HEK293 (cell line): Measurements from ENCODE around the gene KCNC1.

ENCODE experiments used
- BCL11A ChIP-seq: fragments of 450-650 bp; formaldehyde crosslinking; IDR thresholded peaks from 2 replicates; pipeline ENCODE4 v1.5.1; 2016; ENCODE audit warnings: low read depth, missing biosample characterization, missing genetic modification characterization
- YY1 ChIP-seq: fragments of 450-650 bp; formaldehyde crosslinking; IDR thresholded peaks from 2 replicates; pipeline ENCODE4 v1.5.1; 2018; ENCODE audit warnings: missing biosample characterization, missing genetic modification characterization
- ZBTB1 ChIP-seq: fragments of 450-650 bp; formaldehyde crosslinking; IDR thresholded peaks from 2 replicates; pipeline ENCODE4 v1.5.1; 2016; ENCODE audit warnings: missing biosample characterization, missing genetic modification characterization
- ZBTB20 ChIP-seq: fragments of 450-650 bp; formaldehyde crosslinking; IDR thresholded peaks from 2 replicates; pipeline ENCODE4 v1.5.1; 2016; ENCODE audit warnings: missing biosample characterization, missing genetic modification characterization
- ZIC2 ChIP-seq: fragments of 450-650 bp; formaldehyde crosslinking; IDR thresholded peaks from 2 replicates; pipeline ENCODE4 v1.5.1; 2016; ENCODE audit warnings: missing biosample characterization, missing genetic modification characterization
- ZNF548 ChIP-seq: fragments of 450-650 bp; formaldehyde crosslinking; IDR thresholded peaks from 2 replicates; pipeline ENCODE4 v1.5.1; 2016; ENCODE audit warnings: missing biosample characterization, missing genetic modification characterization
- ZNF558 ChIP-seq: fragments of 450-650 bp; formaldehyde crosslinking; IDR thresholded peaks from 2 replicates; pipeline ENCODE4 v1.5.1; 2016; ENCODE audit warnings: missing biosample characterization, missing genetic modification characterization
- TF ChIP-seq, protein P1 (sequence below): fragments of 450-650 bp; formaldehyde crosslinking; IDR thresholded peaks from 2 replicates; pipeline ENCODE4 v1.5.1; 2016; ENCODE audit warnings: missing biosample characterization, missing genetic modification characterization
- TF ChIP-seq, protein P2 (sequence below): fragments of 450-650 bp; formaldehyde crosslinking; IDR thresholded peaks from 2 replicates; pipeline ENCODE4 v1.5.1; 2016; ENCODE audit warnings: missing biosample characterization, missing genetic modification characterization
- TF ChIP-seq, protein P3 (sequence below): fragments of 450-650 bp; formaldehyde crosslinking; IDR thresholded peaks from 2 replicates; pipeline ENCODE4 v1.5.1; 2016; ENCODE audit warnings: missing biosample characterization, missing genetic modification characterization, borderline replicate concordance
- TF ChIP-seq, protein P4 (sequence below): fragments of 450-650 bp; formaldehyde crosslinking; optimal IDR thresholded peaks from 2 replicates; pipeline ENCODE3; 2016; ENCODE audit warnings: missing biosample characterization, mild to moderate bottlenecking, missing genetic modification characterization

GRCh38 chr11:17803754-17804334 lies 69.3 kb downstream of the KCNC1 start:
- TF ChIP-seq ZNF558 (tag by site-specific recombination) (no peak), ZBTB1 (tag by site-specific recombination) (no peak), BCL11A (no peak), ZNF548 (tag by site-specific recombination) (no peak), ZIC2 (no peak), YY1 (no peak), ZBTB20 (tag by site-specific recombination) (no peak)
- TF ChIP-seq, protein P1, sequence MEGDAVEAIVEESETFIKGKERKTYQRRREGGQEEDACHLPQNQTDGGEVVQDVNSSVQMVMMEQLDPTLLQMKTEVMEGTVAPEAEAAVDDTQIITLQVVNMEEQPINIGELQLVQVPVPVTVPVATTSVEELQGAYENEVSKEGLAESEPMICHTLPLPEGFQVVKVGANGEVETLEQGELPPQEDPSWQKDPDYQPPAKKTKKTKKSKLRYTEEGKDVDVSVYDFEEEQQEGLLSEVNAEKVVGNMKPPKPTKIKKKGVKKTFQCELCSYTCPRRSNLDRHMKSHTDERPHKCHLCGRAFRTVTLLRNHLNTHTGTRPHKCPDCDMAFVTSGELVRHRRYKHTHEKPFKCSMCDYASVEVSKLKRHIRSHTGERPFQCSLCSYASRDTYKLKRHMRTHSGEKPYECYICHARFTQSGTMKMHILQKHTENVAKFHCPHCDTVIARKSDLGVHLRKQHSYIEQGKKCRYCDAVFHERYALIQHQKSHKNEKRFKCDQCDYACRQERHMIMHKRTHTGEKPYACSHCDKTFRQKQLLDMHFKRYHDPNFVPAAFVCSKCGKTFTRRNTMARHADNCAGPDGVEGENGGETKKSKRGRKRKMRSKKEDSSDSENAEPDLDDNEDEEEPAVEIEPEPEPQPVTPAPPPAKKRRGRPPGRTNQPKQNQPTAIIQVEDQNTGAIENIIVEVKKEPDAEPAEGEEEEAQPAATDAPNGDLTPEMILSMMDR (tag by site-specific recombination): no peak
- TF ChIP-seq, protein P2, sequence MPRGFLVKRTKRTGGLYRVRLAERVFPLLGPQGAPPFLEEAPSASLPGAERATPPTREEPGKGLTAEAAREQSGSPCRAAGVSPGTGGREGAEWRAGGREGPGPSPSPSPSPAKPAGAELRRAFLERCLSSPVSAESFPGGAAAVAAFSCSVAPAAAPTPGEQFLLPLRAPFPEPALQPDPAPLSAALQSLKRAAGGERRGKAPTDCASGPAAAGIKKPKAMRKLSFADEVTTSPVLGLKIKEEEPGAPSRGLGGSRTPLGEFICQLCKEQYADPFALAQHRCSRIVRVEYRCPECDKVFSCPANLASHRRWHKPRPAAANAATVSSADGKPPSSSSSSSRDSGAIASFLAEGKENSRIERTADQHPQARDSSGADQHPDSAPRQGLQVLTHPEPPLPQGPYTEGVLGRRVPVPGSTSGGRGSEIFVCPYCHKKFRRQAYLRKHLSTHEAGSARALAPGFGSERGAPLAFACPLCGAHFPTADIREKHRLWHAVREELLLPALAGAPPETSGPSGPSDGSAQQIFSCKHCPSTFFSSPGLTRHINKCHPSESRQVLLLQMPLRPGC (tag by site-specific recombination): no peak
- TF ChIP-seq, protein P3, sequence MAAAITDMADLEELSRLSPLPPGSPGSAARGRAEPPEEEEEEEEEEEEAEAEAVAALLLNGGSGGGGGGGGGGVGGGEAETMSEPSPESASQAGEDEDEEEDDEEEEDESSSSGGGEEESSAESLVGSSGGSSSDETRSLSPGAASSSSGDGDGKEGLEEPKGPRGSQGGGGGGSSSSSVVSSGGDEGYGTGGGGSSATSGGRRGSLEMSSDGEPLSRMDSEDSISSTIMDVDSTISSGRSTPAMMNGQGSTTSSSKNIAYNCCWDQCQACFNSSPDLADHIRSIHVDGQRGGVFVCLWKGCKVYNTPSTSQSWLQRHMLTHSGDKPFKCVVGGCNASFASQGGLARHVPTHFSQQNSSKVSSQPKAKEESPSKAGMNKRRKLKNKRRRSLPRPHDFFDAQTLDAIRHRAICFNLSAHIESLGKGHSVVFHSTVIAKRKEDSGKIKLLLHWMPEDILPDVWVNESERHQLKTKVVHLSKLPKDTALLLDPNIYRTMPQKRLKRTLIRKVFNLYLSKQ (tag by site-specific recombination): no peak
- TF ChIP-seq, protein P4, sequence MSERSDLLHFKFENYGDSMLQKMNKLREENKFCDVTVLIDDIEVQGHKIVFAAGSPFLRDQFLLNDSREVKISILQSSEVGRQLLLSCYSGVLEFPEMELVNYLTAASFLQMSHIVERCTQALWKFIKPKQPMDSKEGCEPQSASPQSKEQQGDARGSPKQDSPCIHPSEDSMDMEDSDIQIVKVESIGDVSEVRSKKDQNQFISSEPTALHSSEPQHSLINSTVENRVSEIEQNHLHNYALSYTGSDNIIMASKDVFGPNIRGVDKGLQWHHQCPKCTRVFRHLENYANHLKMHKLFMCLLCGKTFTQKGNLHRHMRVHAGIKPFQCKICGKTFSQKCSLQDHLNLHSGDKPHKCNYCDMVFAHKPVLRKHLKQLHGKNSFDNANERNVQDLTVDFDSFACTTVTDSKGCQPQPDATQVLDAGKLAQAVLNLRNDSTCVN (tag by site-specific recombination): no peak
